NCI-H1105 (cell line): ENCODE measurements around the gene LAMB2.
A peak's percentile ranks its signal among the peaks of the same experiment; 100 is the strongest.

ENCODE experiments used
- DNase-seq: peaks from one replicate; lab custom pipeline; 2025; lab: John Stamatoyannopoulos, UW

LAMB2 gene

GRCh38 chr3:49132437-49133225, at the start of gene LAMB2:
TSS of gene LAMB2 (minus strand) at chr3:49133050. CDS start at chr3:49132867, 183 bp downstream.
- DNase-seq, result peak; percentile 10

- no peak for DNase-seq
These were observed 48.5 kb upstream of the LAMB2 start for GRCh38 chr3:49181351-49181750.

DNA sequence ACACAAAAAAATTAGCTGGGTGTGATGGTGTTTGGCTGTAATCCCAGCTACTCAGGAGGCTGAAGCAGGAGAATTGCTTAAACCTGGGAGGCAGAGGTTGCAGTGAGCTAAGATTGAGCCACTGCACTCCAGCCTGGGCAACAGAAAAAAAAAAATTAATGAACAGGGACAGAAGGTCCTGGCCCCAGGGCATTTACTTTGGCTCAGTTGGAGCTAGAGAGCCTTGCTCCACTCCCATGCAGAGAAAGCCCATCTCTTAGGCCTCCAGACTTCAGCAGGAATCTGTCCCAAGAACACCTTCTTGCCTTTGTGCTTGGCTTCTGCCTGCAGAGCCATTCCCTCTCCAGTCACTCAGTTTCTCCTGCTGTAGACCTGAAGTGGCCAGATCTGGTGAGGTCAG, 47.3 kb upstream of the LAMB2 start:
- no peak for DNase-seq

- no peak for DNase-seq
These were observed 44.2 kb upstream of the LAMB2 start for GRCh38 chr3:49177073-49177472.

DNA sequence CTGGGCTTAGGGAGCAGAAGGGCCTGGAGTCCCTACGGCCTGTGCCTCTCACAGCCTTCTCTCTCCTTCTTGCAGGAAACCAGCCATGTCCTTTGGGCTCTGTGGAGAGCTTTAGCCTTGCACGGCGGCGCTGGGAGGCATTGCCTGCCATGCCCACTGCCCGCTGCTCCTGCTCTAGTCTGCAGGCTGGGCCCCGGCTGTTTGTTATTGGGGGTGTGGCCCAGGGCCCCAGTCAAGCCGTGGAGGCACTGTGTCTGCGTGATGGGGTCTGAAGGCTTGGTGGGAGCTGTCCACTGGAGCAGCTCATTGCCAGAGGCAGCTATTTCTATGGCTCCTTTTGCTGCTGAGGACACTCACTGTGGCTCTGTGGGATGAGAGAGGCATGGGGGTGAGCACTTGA, 42.7 kb upstream of the LAMB2 start:
- DNase-seq, result no peak

GRCh38 chr3:49174397-49174985, 41.6 kb upstream of the LAMB2 start:
- no peak for DNase-seq

DNA sequence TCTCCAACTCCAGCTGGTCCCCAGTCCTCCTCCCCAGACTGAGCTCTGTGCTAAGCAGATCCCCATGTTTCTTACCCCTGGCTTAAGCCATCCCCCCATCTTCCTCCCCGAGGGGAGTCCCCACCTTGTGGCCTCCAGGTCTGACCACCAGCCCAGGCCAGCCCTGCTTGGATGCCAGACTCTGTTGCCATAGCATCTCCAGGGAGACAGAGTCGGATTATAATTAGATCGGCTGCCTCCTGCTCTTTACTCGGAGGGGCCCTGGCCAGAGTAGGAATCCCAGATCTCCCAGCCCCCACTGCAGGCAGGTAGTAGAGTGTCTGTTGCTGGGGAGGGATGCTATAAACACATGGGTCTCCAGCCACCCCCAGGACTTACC, 40.9 kb upstream of the LAMB2 start:
- peak; percentile 0 for DNase-seq

DNA sequence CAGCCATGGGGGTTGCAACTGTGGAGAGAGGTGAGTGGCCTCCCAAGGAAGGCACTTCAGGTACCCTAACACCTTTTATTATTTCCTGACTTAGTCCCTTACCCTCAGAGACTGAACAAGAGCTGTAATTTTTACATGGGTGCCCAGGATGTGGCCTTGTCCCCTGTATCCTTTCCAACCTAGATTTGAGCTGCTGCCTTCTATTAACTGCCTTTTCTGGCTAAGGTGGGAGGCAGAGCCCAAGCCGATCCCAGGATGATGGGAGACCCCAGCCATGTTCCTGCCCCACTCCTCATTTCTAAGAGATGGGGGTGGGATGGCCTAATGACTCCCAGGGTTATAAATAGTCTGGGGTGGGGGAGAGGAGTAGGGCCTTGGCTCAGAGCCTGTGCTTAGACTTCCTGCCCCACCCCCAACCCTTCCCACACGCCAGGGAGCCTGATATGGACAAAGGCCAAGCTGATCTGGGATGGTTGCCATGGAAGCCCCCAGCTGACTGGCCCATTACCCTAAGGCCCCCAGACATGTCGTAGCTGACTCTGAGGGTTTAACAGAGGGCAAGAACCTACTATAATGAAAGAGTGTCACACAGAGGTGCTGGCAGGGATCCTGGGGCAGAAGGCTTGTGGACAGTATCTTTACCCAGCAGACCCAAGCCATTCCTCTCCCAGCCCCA, 40.4 kb upstream of the LAMB2 start:
- peak; percentile 73 for DNase-seq

GRCh38 chr3:49172551-49173041, 39.7 kb upstream of the LAMB2 start:
- DNase-seq, result no peak

GRCh38 chr3:49171775-49172500, 39.1 kb upstream of the LAMB2 start:
- no peak for DNase-seq

- peak; percentile 45 for DNase-seq
These were observed 38.4 kb upstream of the LAMB2 start, which contains the start of gene KLHDC8B for GRCh38 chr3:49171119-49171774. TSS of gene KLHDC8B (plus strand) at chr3:49171598. CDS start at chr3:49172770, 1,172 bp downstream.

- DNase-seq, result no peak
These were observed 37.9 kb upstream of the LAMB2 start for GRCh38 chr3:49170744-49171118.

- DNase-seq, result no peak
These were observed 34.1 kb upstream of the LAMB2 start for GRCh38 chr3:49166752-49167556.

DNA sequence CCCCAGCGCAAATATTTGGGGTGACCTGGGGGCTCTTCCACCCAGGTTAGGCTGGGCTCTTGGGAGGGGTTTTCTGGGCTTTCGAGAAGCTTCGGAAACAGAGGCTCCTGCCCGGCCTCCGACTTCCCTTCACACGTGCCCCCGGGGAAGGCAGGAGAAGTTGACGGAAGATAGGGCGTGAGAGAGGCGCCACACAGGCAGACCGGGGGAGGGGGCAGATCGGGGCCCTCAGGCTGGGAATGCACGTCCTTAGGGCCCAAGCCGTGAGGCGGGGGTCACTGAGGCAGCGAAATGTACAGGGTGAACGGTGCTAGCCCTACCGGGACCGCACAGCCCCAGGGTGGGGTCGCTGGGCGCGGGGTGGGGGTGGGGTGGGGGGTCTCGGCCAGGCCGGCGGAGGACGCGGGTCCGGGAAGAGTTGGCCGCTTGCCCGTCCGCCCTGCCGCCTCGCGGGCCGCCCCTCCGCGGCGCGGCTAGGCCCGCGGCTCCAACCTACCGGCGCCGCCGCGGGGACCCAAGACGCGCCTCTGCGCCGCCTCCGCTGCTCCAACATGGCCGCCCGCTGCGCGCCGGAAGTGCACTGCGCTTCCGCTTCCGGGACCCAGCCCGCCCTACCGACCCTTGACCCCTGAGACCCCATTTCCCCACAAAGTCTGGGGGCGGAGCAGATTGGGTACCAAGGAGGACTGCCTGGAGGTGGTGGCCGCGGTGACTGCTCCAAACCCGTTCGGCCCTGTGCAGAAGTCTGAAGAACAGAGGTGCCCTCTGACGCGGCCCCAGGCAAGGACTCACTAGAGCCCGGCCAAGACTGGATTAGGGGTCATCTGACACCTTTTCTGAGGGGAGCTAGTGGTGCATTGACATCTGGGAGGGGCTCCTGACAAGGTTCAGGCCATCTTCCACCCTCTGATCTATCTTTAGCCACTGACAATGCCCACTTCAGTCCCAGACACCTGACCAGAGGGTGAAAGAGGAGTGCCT, 33.2 kb upstream of the LAMB2 start, which contains the start of gene CCDC71:
CCDC71 (minus strand) TSS at position 561 of the 981 bp plus-strand sequence. CDS start 2,123 bp downstream, outside the sequence.
- DNase-seq, result peak; percentile 64

DNA sequence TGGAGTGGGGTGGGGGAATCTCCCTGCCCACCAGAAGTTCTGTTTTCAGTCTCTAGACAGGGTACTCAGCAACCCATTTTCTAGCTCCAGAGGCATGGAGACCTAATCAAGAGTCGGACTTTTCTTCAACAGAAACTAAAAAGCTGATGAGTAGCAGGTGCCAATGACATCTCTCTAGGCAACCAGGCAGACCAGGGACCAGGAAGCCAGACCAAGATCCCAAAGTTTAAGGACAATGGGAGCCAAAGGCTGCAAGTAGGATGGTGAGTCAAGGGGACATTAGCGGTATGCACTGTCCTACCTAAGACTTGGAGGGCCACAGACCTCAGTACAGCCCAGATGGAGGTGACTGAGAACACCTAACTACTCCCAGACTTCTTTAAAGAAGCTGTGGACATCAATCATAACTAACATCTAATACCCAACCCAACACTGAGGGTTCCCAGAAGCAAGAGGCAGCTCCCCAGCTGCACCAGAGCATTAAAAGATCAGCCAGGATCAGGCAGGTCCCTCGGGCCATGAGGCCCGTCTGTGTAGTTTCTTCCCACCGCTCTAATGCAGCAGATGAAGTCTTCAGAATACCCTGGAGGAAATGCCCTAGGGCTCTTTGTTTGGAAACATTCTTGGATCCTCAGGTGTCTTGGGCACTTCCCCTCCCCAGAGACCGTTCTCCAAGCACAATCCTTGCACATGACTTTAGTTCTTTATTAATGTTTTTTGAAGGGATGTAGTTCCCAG, 32.3 kb upstream of the LAMB2 start:
- no peak for DNase-seq

DNA sequence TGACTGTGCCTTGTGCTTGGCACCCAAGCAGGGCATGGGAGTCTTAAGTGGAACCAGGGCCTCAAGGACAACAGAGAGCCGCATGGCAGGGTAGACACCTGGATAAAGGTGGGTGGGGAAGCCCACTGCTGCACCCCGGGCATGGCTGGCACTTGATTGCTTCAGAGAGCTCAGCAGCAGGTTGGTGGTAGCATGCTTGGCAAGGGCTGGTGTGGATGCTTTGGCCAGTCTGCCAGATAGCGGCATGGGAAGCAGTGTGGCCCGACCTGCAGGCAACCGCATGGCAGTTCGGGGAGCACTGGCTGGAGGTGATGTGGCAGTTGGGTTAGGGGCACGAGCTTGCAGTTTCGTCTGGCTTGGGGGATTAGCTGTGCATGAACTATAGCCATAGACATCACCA, 30.8 kb upstream of the LAMB2 start:
- DNase-seq, result no peak

DNA sequence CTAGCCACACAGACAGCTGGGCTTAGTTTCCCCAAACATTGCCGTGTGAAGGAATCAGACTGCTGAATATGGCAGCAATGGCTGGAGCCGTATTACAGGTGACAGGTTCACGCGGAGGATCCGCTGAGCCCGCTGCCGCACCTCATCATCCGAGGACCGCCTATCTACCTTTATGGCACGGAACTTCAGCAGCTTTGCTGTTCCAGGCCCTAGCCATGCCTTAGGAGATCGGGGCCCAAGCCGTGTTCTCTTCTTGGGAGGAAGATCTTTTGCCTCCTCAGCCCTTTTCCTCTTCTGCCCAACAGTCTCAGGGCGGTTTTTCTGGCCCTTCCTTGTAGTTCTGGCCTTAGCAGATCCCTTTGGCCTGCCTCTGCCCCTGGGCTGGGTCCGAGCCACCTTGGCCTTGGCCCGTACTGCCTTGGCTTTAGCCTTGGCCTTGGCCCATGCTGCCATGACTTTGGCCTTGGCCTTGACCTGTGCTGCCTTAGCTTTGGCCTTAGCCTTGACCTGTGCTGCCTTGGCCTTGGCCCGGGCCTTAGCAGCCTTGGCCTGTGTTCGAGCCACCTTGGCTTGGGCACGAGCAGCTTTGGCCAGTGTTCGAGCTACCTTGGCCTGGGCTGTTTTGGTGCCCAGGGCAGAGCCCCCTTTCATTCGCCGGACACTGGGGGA, 30.0 kb upstream of the LAMB2 start:
- no peak for DNase-seq
